Ascending aorta (tissue), 2 donors: ENCODE measurements around the gene DEK. TPM values are rescaled to one million over a fixed set of nuclear protein-coding genes. Genes with fewer than 3 reads are reported as not detected.
"Not testable (repeated sequence)": the region's sequence is repeated elsewhere in the genome, so short reads cannot be mapped to it uniquely, and the experiment has no call there.

ENCODE experiments used
- DNase-seq, 2 donors: peaks; one replicate each; pipeline ENCODE4 v3.0.0-alpha.2; 2019; ENCODE audit warnings: low spot score in 2 of 2
- H3K27ac ChIP-seq, 2 donors: fragments of 200-600 bp; sonication (generic); one replicate each; pipeline ENCODE4 v1.5.1; 2016 to 2017; ENCODE audit warnings: mild to moderate bottlenecking in 1 of 2
- H3K27me3 ChIP-seq: fragments of 200-600 bp; sonication (generic); one replicate; pipeline ENCODE4 v1.5.1; 2017
- H3K36me3 ChIP-seq, 2 donors: fragments of 200-600 bp; sonication (generic); one replicate each; pipeline ENCODE4 v1.5.1; 2016
- H3K4me1 ChIP-seq, 2 donors: fragments of 200-600 bp; sonication (generic); one replicate each; pipeline ENCODE4 v1.5.1; 2016 to 2017; ENCODE audit warnings: mild to moderate bottlenecking in 1 of 2
- H3K4me3 ChIP-seq, 2 donors: fragments of 200-600 bp; sonication (generic); one replicate each; pipeline ENCODE4 v1.5.1; 2016 to 2017; ENCODE audit warnings: mild to moderate bottlenecking in 1 of 2
- H3K9me3 ChIP-seq, 2 donors: fragments of 200-600 bp; sonication (generic); one replicate each; pipeline ENCODE4 v1.5.1; 2016
- CTCF ChIP-seq, 3 experiments: fragments of 200-600 bp in 2 of 3; fragments of 450-650 bp in 1 of 3; sonication (generic) in 2 of 3; IDR thresholded peaks; one replicate each; pipeline ENCODE4 v1.5.1; 2016 to 2019; ENCODE audit warnings: antibody characterized with exemption in 3 of 3, mild to moderate bottlenecking in 1 of 3, moderate library complexity in 1 of 3
- intact Hi-C: fragments of 100-400 bp; cut with DNase I; formaldehyde crosslinking; loops from one replicate; pipeline ENCODE4 v1.15.1; 2023
- total RNA-seq: library from RNA; depleted of rRNA; stranded (reverse); fragments of >200 nt; gene quantifications from one replicate; pipeline ENCODE4 v1.1.0, GENCODE V29; 2016

DEK gene
- total RNA-seq, result 51.2 TPM

- peaks cover 0 to 12% of the 10 kb centered on the region in 2 donors for H3K4me1 ChIP-seq
- peak within 1 kb of the TSS; percentile 94 to 99 for H3K27ac ChIP-seq
- H3K36me3 ChIP-seq, result no peaks in the 10 kb centered on the region
- intact Hi-C loops, result loop anchor here (1.0 to 10.0 kb wide), 4 partner anchors 109 to 1580 kb away; partner anchors contain the start of genes KDM1B, RNF144B and TPMT
- no peaks in the 10 kb centered on the region for H3K27me3 ChIP-seq
- peak; percentile 31 to 92 for DNase-seq
- H3K4me3 ChIP-seq, result peak within 1 kb of the TSS; percentile 88 to 100
- H3K9me3 ChIP-seq, result no peaks in the 10 kb centered on the region
- peak; percentile 32 to 50 (median 44) for TF ChIP-seq CTCF (IDR thresholded peaks at IDR 0.05)
Measured at GRCh38 chr6:18264219-18264922, at the start of gene DEK. DEK (minus strand) TSS chr6:18264530; CDS start chr6:18263987, 543 bp downstream.

- TF ChIP-seq CTCF (IDR thresholded peaks at IDR 0.05), result no peak
- Histone ChIP-seq H3K27me3 (no peaks in the 10 kb centered on the region), H3K4me3 (no peak overlapping the region), H3K27ac (no peak overlapping the region), H3K9me3 (no peaks in the 10 kb centered on the region), H3K4me1 (no peaks in the 10 kb centered on the region), H3K36me3 (no peaks in the 10 kb centered on the region)
- intact Hi-C loops, result no loop called here
- DNase-seq, result no peak
Measured at GRCh38 chr6:18312368-18312767, 48.0 kb upstream of the DEK start.

GRCh38 chr6:18310010-18310409, 45.7 kb upstream of the DEK start:
- H3K27me3 ChIP-seq, H3K36me3 ChIP-seq, intact Hi-C loops, H3K9me3 ChIP-seq, H3K4me1 ChIP-seq, H3K27ac ChIP-seq, H3K4me3 ChIP-seq, DNase-seq: not testable (repeated sequence)

- Histone ChIP-seq H3K4me1 (no peaks in the 10 kb centered on the region), H3K4me3 (no peak overlapping the region), H3K9me3 (no peaks in the 10 kb centered on the region), H3K27ac (no peak overlapping the region), H3K36me3 (no peaks in the 10 kb centered on the region), H3K27me3 (no peaks in the 10 kb centered on the region)
- no peak for TF ChIP-seq CTCF (IDR thresholded peaks at IDR 0.05)
- no peak for DNase-seq
- intact Hi-C loops, result no loop called here
Measured at GRCh38 chr6:18309046-18309445, 44.7 kb upstream of the DEK start.

GRCh38 chr6:18308070-18308735, 43.9 kb upstream of the DEK start:
- Histone ChIP-seq H3K27me3 (no peaks in the 10 kb centered on the region), H3K9me3 (no peaks in the 10 kb centered on the region), H3K4me3 (no peak overlapping the region), H3K36me3 (no peaks in the 10 kb centered on the region), H3K27ac (no peak overlapping the region), H3K4me1 (no peaks in the 10 kb centered on the region)
- no peak for DNase-seq
- intact Hi-C loops, result no loop called here
- TF ChIP-seq CTCF (IDR thresholded peaks at IDR 0.05), result no peak

- TF ChIP-seq CTCF (IDR thresholded peaks at IDR 0.05), result no peak
- H3K4me1 ChIP-seq, result no peaks in the 10 kb centered on the region
- no peak overlapping the region for H3K27ac ChIP-seq
- intact Hi-C loops, result no loop called here
- H3K9me3 ChIP-seq, result no peaks in the 10 kb centered on the region
- no peak overlapping the region for H3K4me3 ChIP-seq
- no peaks in the 10 kb centered on the region for H3K36me3 ChIP-seq
- DNase-seq, result no peak
- H3K27me3 ChIP-seq, result no peaks in the 10 kb centered on the region
Measured at GRCh38 chr6:18306977-18307376, 42.6 kb upstream of the DEK start.
